B cell (primary cell): Measurements from ENCODE around the gene SLA2. TPM values are rescaled to one million over a fixed set of nuclear protein-coding genes. Genes with fewer than 3 reads are reported as not detected.

Experiments
- ATAC-seq: fragments of 200-7000 bp; cut with Tn5 transposase; one replicate; pipeline ENCODE4 v1.10.0; 2021; ENCODE audit warnings: low read depth, mild to moderate bottlenecking, moderate number of reproducible peaks, moderate library complexity
- CTCF ChIA-PET: fragments of 350-600 bp; sonication (Branson Sonifier 250); formaldehyde crosslinking; loops from one replicate; lab custom pipeline; 2021; ENCODE audit warnings: antibody characterized with exemption, inconsistent platforms; lab: Charles Lee
- POLR2A ChIA-PET: fragments of 350-600 bp; sonication (Branson Sonifier 250); formaldehyde crosslinking; loops from one replicate; lab custom pipeline; 2021; ENCODE audit warnings: antibody characterized with exemption; lab: Charles Lee
- DNase-seq: peaks from one replicate; pipeline ENCODE4 v3.0.0; 2013
- H2AFZ ChIP-seq: 2 replicates; pipeline ENCODE4 v1.6.1; 2012; ENCODE audit warnings: mild to moderate bottlenecking, low read depth, low read length; ENCODE audit not compliant: insufficient read depth, poor library complexity, severe bottlenecking
- H3K27ac ChIP-seq, 2 donors: 1 replicate in 1 of 2; 2 replicates in 1 of 2; pipeline ENCODE4 v1.5.1; 2012 to 2013; ENCODE audit warnings: low read length in 2 of 2, mild to moderate bottlenecking in 2 of 2, moderate library complexity in 1 of 2
- H3K27me3 ChIP-seq, 4 experiments: fragments of 200-600 bp in 1 of 4; sonication (generic) in 1 of 4; replicated peaks in 1 of 4; 1 replicate in 2 of 4; 2 replicates in 2 of 4; pipeline versions ENCODE4 v1.6.1 to v1.7.0; 2013 to 2016; ENCODE audit warnings: low read length in 3 of 4, mild to moderate bottlenecking in 2 of 4, mixed read lengths in 1 of 4, moderate library complexity in 1 of 4; ENCODE audit not compliant: insufficient read depth in 4 of 4, control insufficient read depth in 3 of 4; ENCODE audit errors: control extremely low read depth in 1 of 4
- H3K36me3 ChIP-seq, 2 experiments: replicated peaks in 1 of 2; 1 replicate in 1 of 2; 2 replicates in 1 of 2; pipeline versions ENCODE4 v1.6.1 to v1.7.1; 2013; ENCODE audit warnings: low read length in 1 of 2; ENCODE audit not compliant: insufficient read depth in 2 of 2, control insufficient read depth in 1 of 2; ENCODE audit errors: control extremely low read depth in 1 of 2, extremely low read depth in 1 of 2
- H3K4me1 ChIP-seq, 2 donors: fragments of 200-600 bp in 1 of 2; sonication (generic) in 1 of 2; 1 replicate in 1 of 2; 2 replicates in 1 of 2; pipeline versions ENCODE4 v1.5.1 to v1.6.1; 2013 to 2017; ENCODE audit warnings: low read length in 2 of 2; ENCODE audit not compliant: control insufficient read depth in 2 of 2, insufficient read depth in 2 of 2
- H3K4me2 ChIP-seq: replicated peaks from 2 replicates; pipeline ENCODE3; 2012; ENCODE audit warnings: mild to moderate bottlenecking, low read depth, low read length; ENCODE audit not compliant: poor library complexity, severe bottlenecking
- H3K4me3 ChIP-seq, 5 experiments: fragments of 200-600 bp in 1 of 5; sonication (generic) in 1 of 5; 1 replicate in 3 of 5; 2 replicates in 2 of 5; pipeline versions ENCODE4 v1.5.1 to v1.7.0; 2011 to 2016; ENCODE audit warnings: low read length in 4 of 5, mild to moderate bottlenecking in 4 of 5, low read depth in 2 of 5, control low read depth in 1 of 5, moderate library complexity in 1 of 5; ENCODE audit not compliant: insufficient read depth in 1 of 5; ENCODE audit errors: control extremely low read depth in 1 of 5, extremely low read depth in 1 of 5
- H3K79me2 ChIP-seq: fragments of 200-600 bp; sonication (generic); one replicate; pipeline ENCODE4 v1.6.0; 2016; ENCODE audit warnings: low read length; ENCODE audit not compliant: control insufficient read depth, insufficient read depth
- H3K9ac ChIP-seq: fragments of 200-600 bp; sonication (generic); 2 replicates; pipeline ENCODE4 v1.6.1; 2017; ENCODE audit warnings: mild to moderate bottlenecking, low read length, moderate library complexity
- H3K9me3 ChIP-seq, 3 donors: one replicate each; pipeline versions ENCODE4 v1.6.1 to v1.7.1; 2013; ENCODE audit warnings: low read length in 2 of 3; ENCODE audit not compliant: control insufficient read depth in 2 of 3, insufficient read depth in 1 of 3; ENCODE audit errors: control extremely low read depth in 1 of 3
- H4K20me1 ChIP-seq: 2 replicates; pipeline ENCODE4 v1.6.0; 2012; ENCODE audit warnings: mild to moderate bottlenecking, low read length; ENCODE audit not compliant: insufficient read depth, control insufficient read depth, poor library complexity, severe bottlenecking
- H3K27ac Mint-ChIP-seq: one replicate; pipeline ENCODE4 v1.8.0; 2021; ENCODE audit warnings: mixed read lengths
- H3K27me3 Mint-ChIP-seq: one replicate; pipeline ENCODE4 v1.8.0; 2021; ENCODE audit warnings: mixed read lengths
- H3K4me1 Mint-ChIP-seq: one replicate; pipeline ENCODE4 v1.8.0; 2021; ENCODE audit warnings: mixed read lengths
- H3K4me3 Mint-ChIP-seq: one replicate; pipeline ENCODE4 v1.8.0; 2021; ENCODE audit warnings: mixed read lengths
- H3K9me3 Mint-ChIP-seq: one replicate; pipeline ENCODE4 v1.8.0; 2022; ENCODE audit warnings: mixed read lengths; ENCODE audit not compliant: insufficient read depth
- EZH2 ChIP-seq: IDR thresholded peaks from 2 replicates; pipeline ENCODE4 v1.6.1; 2012; ENCODE audit warnings: borderline replicate concordance, low read depth, mild to moderate bottlenecking, moderate library complexity, low read length; ENCODE audit not compliant: insufficient read depth, poor library complexity, severe bottlenecking
- WGBS: methylation state at CpG from one replicate; pipeline ENCODE4 v1.1.5; 2013; ENCODE audit warnings: missing lambda C conversion rate; ENCODE audit not compliant: insufficient coverage; 5-methylcytosine and 5-hydroxymethylcytosine counted together
- intact Hi-C: fragments of 100-400 bp; cut with micrococcal nuclease; formaldehyde crosslinking; loops from one replicate; pipeline ENCODE4 v1.10.0; 2022
- polyA plus RNA-seq: library from polyadenylated mRNA; depleted of rRNA; stranded (reverse); fragments of >200 nt; gene quantifications from 2 replicates; pipeline ENCODE4 v1.2.3, GENCODE V29; 2012
- total RNA-seq, 2 donors: library from RNA; stranded (reverse); fragments of 120-200 nt in 1 of 2; gene quantifications; 1 replicate in 1 of 2; 2 replicates in 1 of 2; pipeline versions ENCODE4 v1.2.3 to v1.2.4, GENCODE V29; 2013 to 2022
- TF ChIP-seq, protein P1 (sequence below): fragments of 200-600 bp; IDR thresholded peaks from one replicate; pipeline ENCODE4 v1.8.0; 2022; ENCODE audit warnings: antibody characterized with exemption, mild to moderate bottlenecking

Gene SLA2
- total and polyA plus RNA-seq, 2 donors (not counting 1 experiment from before 2014, with no cell fraction given): 0.73 to 0.76 TPM

GRCh38 chr20:36632487-36633284 is 13.3 kb downstream of the SLA2 start:
- ChIA-PET CTCF (no interaction called here), POLR2A (no interaction called here)
- intact Hi-C loops: no loop called here
- H4K20me1 ChIP-seq: no peaks in the 10 kb centered on the region
- TF ChIP-seq, protein P1, sequence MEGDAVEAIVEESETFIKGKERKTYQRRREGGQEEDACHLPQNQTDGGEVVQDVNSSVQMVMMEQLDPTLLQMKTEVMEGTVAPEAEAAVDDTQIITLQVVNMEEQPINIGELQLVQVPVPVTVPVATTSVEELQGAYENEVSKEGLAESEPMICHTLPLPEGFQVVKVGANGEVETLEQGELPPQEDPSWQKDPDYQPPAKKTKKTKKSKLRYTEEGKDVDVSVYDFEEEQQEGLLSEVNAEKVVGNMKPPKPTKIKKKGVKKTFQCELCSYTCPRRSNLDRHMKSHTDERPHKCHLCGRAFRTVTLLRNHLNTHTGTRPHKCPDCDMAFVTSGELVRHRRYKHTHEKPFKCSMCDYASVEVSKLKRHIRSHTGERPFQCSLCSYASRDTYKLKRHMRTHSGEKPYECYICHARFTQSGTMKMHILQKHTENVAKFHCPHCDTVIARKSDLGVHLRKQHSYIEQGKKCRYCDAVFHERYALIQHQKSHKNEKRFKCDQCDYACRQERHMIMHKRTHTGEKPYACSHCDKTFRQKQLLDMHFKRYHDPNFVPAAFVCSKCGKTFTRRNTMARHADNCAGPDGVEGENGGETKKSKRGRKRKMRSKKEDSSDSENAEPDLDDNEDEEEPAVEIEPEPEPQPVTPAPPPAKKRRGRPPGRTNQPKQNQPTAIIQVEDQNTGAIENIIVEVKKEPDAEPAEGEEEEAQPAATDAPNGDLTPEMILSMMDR: no peak
- no peak for TF ChIP-seq EZH2
- no peak overlapping the region for H3K4me2 ChIP-seq
- DNase-seq (no peak), ATAC-seq (no peak)
- H3K27ac Mint-ChIP-seq: no peak overlapping the region
- WGBS: 96% methylated on average over 14 of the region's 14 CpGs
- H3K27me3 ChIP-seq: no peaks in the 10 kb centered on the region
- no peak overlapping the region for H2AFZ ChIP-seq
- no peak overlapping the region for H3K4me3 Mint-ChIP-seq
- no peak overlapping the region for H3K4me3 ChIP-seq
- no peaks in the 10 kb centered on the region for H3K27me3 Mint-ChIP-seq
- H3K27ac ChIP-seq: no peak overlapping the region
- peaks cover 13% of the 10 kb centered on the region for H3K4me1 Mint-ChIP-seq
- no peaks in the 10 kb centered on the region for H3K79me2 ChIP-seq
- H3K4me1 ChIP-seq: peaks cover 9 to 11% of the 10 kb centered on the region in 2 donors
- H3K36me3 ChIP-seq: no peaks in the 10 kb centered on the region
- H3K9me3 ChIP-seq: no peaks in the 10 kb centered on the region
- no peaks in the 10 kb centered on the region for H3K9me3 Mint-ChIP-seq
- H3K9ac ChIP-seq: no peak overlapping the region

DNA sequence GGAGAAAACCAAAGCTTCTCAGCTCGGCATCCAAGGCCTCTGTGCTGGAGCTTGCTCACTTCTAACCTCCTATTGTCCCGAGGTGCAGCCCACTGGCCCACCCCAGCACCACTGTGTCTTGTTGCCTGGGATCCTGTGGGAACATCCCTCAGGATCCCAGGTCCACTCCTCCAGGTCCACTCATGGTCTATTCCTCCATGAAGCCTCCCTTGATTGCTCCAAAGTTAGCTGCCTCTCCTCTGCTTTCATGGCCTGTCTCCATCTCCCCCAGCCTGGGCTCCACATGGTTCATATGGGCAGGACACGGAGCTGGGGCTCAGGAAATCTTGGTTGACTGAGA is 13.9 kb downstream of the SLA2 start:
- no peak overlapping the region for H3K4me3 Mint-ChIP-seq
- intact Hi-C loops: no loop called here
- ATAC-seq: no peak
- no peaks in the 10 kb centered on the region for H3K9me3 ChIP-seq
- no peak overlapping the region for H3K27ac ChIP-seq
- no peaks in the 10 kb centered on the region for H3K36me3 ChIP-seq
- H3K27ac Mint-ChIP-seq: no peak overlapping the region
- H3K27me3 ChIP-seq: no peaks in the 10 kb centered on the region
- ChIA-PET POLR2A (no interaction called here), CTCF (no interaction called here)
- no peak for DNase-seq
- TF ChIP-seq, protein P1: no peak
- no peak for TF ChIP-seq EZH2
- no peak overlapping the region for H2AFZ ChIP-seq
- no peak overlapping the region for H3K4me2 ChIP-seq
- 100% methylated on average over 3 of the region's 3 CpGs for WGBS
- no peaks in the 10 kb centered on the region for H3K9me3 Mint-ChIP-seq
- H3K27me3 Mint-ChIP-seq: no peaks in the 10 kb centered on the region
- no peak overlapping the region for H3K9ac ChIP-seq
- peaks cover 13% of the 10 kb centered on the region for H3K4me1 Mint-ChIP-seq
- peaks cover 9 to 11% of the 10 kb centered on the region in 2 donors for H3K4me1 ChIP-seq
- no peaks in the 10 kb centered on the region for H4K20me1 ChIP-seq
- no peak overlapping the region for H3K4me3 ChIP-seq
- no peaks in the 10 kb centered on the region for H3K79me2 ChIP-seq
